ENCODE measurements around the gene SLC43A3.

GRCh38 chr11:57426929-57427726 lies at the start of gene SLC43A3:
- TF ChIP-seq CTCF (IDR thresholded peaks at IDR 0.05; ENCODE audit: low read depth, low read length, poor library complexity, severe bottlenecking): no peak
- no peak for TF ChIP-seq EZH2phosphoT487 (IDR thresholded peaks at IDR 0.05; ENCODE audit: borderline replicate concordance, low read length)

All from DOHH2 (cell line).